ENCODE data around the gene RFPL2.
A peak's percentile ranks its signal among the peaks of the same experiment; 100 is the strongest.
"Not testable (repeated sequence)": the region's sequence is repeated elsewhere in the genome, so short reads cannot be mapped to it uniquely, and the experiment has no call there.

The RFPL2 gene

DNA sequence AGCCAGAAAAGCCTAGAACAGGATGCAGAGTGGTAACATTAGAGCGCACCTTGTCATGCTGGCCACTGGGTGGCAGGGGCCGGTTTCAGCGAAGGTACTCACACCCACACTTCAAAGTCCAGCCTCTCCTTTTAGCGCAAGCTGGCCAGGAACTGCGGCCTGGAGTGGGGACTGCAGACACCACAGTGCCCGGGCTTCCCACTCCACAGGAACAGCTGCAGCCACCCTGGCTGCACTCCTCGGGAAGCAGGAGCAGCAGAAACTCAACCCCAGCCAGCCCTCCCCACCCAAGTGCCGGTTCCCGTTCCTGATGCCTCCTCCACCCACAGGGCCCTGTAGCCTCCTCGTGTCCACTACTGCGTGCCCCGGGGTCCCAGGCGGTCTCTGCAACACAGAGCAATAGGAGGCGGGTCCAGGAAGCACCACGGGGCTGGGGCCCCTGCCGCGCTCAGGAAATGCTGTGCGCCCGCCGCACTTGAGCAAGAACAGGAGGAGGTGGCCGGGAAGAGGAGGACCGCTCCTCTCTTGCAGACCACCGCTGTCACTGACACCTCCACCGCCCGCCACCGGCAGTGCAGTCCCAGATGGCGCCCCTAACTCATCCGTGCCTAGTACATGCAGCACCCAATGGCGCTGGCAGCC is 2.2 kb downstream of the RFPL2 start:
- H3K4me3 ChIP-seq (ENCODE audit: low read depth in 1 of 2, low read length in 1 of 2): peak overlapping the region; percentile 28 to 32
- TF ChIP-seq, protein P1, sequence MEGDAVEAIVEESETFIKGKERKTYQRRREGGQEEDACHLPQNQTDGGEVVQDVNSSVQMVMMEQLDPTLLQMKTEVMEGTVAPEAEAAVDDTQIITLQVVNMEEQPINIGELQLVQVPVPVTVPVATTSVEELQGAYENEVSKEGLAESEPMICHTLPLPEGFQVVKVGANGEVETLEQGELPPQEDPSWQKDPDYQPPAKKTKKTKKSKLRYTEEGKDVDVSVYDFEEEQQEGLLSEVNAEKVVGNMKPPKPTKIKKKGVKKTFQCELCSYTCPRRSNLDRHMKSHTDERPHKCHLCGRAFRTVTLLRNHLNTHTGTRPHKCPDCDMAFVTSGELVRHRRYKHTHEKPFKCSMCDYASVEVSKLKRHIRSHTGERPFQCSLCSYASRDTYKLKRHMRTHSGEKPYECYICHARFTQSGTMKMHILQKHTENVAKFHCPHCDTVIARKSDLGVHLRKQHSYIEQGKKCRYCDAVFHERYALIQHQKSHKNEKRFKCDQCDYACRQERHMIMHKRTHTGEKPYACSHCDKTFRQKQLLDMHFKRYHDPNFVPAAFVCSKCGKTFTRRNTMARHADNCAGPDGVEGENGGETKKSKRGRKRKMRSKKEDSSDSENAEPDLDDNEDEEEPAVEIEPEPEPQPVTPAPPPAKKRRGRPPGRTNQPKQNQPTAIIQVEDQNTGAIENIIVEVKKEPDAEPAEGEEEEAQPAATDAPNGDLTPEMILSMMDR (IDR thresholded peaks at IDR 0.05): no peak
- H3K9me3 ChIP-seq: no peaks in the 10 kb centered on the region
- no peaks in the 10 kb centered on the region for H3K36me3 ChIP-seq
- H3K4me1 ChIP-seq (ENCODE audit: control insufficient read depth in 1 of 2, insufficient read depth in 1 of 2, low read depth in 1 of 2, low read length in 1 of 2): peaks cover 34 to 38% of the 10 kb centered on the region in 2 experiments
- no peak overlapping the region for H3K27ac ChIP-seq
- peaks cover 45% of the 10 kb centered on the region for H3K27me3 ChIP-seq

DNA sequence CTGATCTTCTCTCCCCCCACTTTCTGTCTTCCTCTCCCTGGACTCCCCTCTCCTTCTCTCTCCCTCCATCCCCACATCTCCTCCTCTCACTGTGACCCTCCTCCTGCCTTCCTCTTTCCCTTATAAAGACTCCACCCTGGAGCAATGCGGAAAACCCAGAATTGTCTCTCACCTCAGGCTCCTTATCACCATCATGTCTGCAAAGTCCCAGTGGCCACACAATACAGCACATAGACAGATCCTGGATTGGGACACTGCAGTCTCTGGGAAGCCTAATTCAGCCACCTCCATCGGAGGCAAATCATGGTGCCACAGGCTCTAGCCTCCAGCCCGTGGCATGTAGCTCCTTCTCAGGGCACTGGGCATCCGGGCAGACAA is 2.7 kb downstream of the RFPL2 start:
- H3K9me3 ChIP-seq: no peaks in the 10 kb centered on the region
- no peaks in the 10 kb centered on the region for H3K36me3 ChIP-seq
- no peak overlapping the region for H3K4me3 ChIP-seq (ENCODE audit: low read depth in 1 of 2, low read length in 1 of 2)
- H3K4me1 ChIP-seq (ENCODE audit: control insufficient read depth in 1 of 2, insufficient read depth in 1 of 2, low read depth in 1 of 2, low read length in 1 of 2): peaks cover 34 to 38% of the 10 kb centered on the region in 2 experiments
- TF ChIP-seq, protein P1 (IDR thresholded peaks at IDR 0.05): no peak
- peaks cover 51% of the 10 kb centered on the region for H3K27me3 ChIP-seq
- H3K27ac ChIP-seq: no peak overlapping the region

DNA sequence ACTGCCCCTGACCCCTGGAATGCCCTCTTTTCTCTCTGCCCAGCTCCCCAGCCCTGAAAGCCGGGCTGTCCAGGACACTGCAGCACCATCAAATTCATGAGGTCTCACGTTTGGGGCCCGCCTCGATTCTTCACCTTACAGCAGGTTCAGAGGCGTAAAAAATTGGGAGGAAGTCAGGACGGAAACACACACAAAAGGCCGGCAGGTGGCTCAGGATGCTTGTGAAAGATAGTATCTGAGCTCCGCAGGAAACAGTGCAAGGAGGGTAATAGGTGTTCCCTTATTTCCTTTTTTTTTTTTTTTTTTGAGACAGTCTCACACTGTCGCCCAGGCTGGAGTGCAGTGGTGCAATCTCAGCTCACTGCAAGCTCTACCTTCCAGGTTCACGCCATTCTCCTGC is 4.1 kb downstream of the RFPL2 start:
- TF ChIP-seq, protein P1 (IDR thresholded peaks at IDR 0.05): no peak
- Histone ChIP-seq H3K36me3 (no peaks in the 10 kb centered on the region), H3K4me3 (ENCODE audit: low read depth in 1 of 2, low read length in 1 of 2) (no peak overlapping the region), H3K27me3 (peaks cover 62% of the 10 kb centered on the region), H3K4me1 (ENCODE audit: control insufficient read depth in 1 of 2, insufficient read depth in 1 of 2, low read depth in 1 of 2, low read length in 1 of 2) (peaks cover 34 to 38% of the 10 kb centered on the region in 2 experiments), H3K9me3 (no peaks in the 10 kb centered on the region), H3K27ac (peak overlapping the region; percentile 50)

DNA sequence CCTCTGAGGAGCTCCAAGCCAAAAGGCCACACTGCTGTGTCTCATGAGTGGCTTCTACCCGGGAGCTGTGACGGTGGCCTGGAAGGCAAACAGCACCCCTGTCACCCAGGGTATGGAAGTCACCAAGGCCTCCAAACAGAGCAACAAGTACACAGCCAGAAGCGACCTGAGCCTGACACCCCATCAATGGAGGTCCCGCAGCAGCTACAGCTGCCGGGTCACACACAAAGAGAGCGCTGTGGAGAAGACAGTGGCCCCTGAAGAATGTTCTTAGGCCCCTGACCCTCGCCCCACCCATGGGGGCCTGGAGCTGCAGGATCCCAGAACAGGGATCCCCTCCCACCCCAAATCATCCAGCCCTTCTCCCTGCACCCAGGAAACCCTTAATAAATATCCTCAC is 4.9 kb downstream of the RFPL2 start:
- Histone ChIP-seq H3K4me3 (ENCODE audit: low read depth in 1 of 2, low read length in 1 of 2) (no peak overlapping the region), H3K36me3 (no peaks in the 10 kb centered on the region), H3K4me1 (ENCODE audit: control insufficient read depth in 1 of 2, insufficient read depth in 1 of 2, low read depth in 1 of 2, low read length in 1 of 2) (peaks cover 34 to 38% of the 10 kb centered on the region in 2 experiments), H3K27ac (no peak overlapping the region), H3K27me3 (peaks cover 62% of the 10 kb centered on the region), H3K9me3 (no peaks in the 10 kb centered on the region)
- TF ChIP-seq, protein P1 (IDR thresholded peaks at IDR 0.05): no peak

DNA sequence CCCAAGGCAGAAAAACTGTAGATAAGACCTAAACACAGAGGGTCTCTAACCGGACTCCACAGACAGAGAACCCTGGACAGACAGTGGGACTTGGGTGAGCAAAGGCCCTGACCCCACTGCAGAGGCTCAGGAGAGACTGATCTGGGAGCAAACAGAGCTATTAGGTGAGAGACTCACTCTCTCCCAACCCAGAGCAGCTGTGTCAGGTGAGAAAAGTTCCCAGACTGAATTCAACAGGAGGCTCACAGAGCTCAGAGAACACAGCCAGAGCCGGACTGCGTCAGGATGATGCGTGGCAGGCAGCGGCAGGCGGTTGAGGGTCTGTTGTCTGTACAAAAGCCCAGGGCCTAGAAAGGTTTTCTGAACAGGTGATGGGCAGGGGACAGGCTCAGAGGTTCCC is 5.5 kb downstream of the RFPL2 start:
- Histone ChIP-seq H3K4me1 (ENCODE audit: control insufficient read depth in 1 of 2, insufficient read depth in 1 of 2, low read depth in 1 of 2, low read length in 1 of 2) (peaks cover 34 to 37% of the 10 kb centered on the region in 2 experiments), H3K27ac (no peak overlapping the region), H3K27me3 (peaks cover 61% of the 10 kb centered on the region), H3K36me3 (no peaks in the 10 kb centered on the region), H3K9me3 (no peaks in the 10 kb centered on the region), H3K4me3 (ENCODE audit: low read depth in 1 of 2, low read length in 1 of 2) (no peak overlapping the region)
- TF ChIP-seq, protein P1 (IDR thresholded peaks at IDR 0.05): no peak

DNA sequence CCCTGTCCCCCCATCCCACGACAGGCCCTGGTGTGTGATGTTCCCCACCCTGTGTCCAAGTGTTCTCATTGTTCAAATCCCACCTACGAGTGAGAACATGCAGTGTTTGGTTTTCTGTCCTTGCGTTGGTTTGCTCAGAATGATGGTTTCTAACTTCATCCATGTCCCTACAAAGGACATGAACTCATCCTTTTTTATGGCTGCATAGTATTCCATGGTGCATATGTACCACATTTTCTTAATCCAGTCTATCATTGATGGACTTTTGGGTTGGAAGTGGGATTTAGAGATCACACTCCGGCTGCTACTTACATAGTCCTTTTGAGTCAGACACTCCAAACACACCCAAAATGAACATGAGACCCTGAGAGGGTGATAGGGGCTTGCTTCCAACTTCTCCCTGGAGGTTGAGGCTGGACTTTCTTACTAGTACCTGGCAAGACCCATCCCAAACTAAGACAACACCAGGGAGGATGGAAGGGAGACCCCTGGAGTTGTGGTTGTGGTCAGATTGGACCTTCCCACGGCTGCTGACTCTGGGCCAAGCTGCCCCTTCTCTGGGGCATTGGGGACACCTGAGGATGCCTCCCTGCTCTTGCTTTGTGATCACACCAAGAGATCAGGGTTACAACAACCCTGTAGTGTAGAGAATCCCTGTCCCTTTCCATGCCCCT is 7.2 kb downstream of the RFPL2 start:
- Histone ChIP-seq H3K4me1 (ENCODE audit: control insufficient read depth in 1 of 2, insufficient read depth in 1 of 2, low read depth in 1 of 2, low read length in 1 of 2) (peaks cover 25 to 28% of the 10 kb centered on the region in 2 experiments), H3K27me3 (peaks cover 53% of the 10 kb centered on the region)
- not testable (repeated sequence) for H3K27ac ChIP-seq; H3K4me3 ChIP-seq (ENCODE audit: low read depth in 1 of 2, low read length in 1 of 2); H3K9me3 ChIP-seq; H3K36me3 ChIP-seq

DNA sequence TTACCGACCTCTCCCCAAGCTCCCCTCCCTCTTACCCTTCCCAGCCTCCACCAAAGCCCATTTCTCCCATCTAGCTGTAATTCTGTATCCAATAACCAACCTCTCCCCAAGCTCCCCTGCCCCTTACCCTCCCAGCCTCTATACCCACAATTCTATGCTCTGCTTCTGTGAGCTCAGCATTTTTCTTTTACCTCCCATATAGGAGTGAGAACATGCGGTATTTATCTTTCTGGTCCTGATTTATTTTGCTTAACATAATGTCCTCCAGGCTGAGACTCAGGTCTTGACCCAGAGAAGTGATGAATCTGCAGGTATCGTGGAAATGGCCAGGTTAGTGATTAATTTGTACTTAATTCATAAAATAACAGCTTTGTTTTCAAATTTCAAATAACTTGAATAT is 9.0 kb downstream of the RFPL2 start:
- H3K4me1 ChIP-seq (ENCODE audit: control insufficient read depth in 1 of 2, insufficient read depth in 1 of 2, low read depth in 1 of 2, low read length in 1 of 2); H3K27ac ChIP-seq; H3K9me3 ChIP-seq: not testable (repeated sequence)

DNA sequence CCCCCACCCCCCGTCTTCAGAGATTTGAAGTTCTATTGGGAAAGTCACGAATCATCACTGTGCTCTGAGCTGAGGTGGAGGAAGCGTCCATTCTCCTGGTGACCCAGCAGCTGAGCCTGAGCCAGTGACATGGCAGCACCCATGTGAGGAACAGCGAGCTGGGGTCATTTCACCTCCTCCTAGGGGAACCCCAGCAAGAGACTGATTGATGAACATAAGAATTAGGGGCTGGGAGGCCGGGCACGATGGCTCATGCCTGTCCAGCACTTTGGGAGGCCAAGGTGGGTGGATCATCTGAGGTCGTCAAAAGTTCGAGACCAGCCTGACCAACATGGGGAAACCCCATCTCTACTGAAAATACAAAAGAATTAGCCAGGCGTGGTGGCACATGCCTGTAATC is 11.5 kb downstream of the RFPL2 start:
- not testable (repeated sequence) for H3K9me3 ChIP-seq; H3K36me3 ChIP-seq; H3K4me1 ChIP-seq (ENCODE audit: control insufficient read depth in 1 of 2, insufficient read depth in 1 of 2, low read depth in 1 of 2, low read length in 1 of 2); H3K27ac ChIP-seq; H3K4me3 ChIP-seq (ENCODE audit: low read depth in 1 of 2, low read length in 1 of 2)
- peaks cover 78% of the 10 kb centered on the region for H3K27me3 ChIP-seq

More for the DNA sequence above, 9.0 kb downstream of the RFPL2 start:
- H3K4me3 ChIP-seq (ENCODE audit: low read depth in 1 of 2, low read length in 1 of 2); H3K36me3 ChIP-seq: not testable (repeated sequence)
- peaks cover 59% of the 10 kb centered on the region for H3K27me3 ChIP-seq

DNA sequence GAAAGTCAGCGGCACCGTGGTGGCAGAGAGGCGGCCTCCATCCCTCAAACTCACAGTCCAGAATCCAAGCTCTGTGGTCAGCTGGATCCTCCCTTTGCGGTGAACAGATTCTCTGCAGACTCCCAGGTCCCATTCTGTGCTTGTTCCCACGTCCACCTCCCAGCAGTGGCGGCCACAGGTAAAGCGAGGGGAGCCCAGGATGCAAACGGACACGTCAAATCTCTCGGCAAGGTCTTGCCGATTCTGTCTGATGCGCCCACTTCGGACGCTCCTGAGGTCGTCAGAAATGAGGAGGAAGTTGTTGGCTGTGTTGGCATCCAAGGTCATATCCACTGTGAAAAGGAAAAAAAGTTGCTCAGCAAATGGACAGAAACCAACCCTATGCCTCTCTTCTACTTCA is 13.9 kb downstream of the RFPL2 start:
- peaks cover 56% of the 10 kb centered on the region for H3K27me3 ChIP-seq
- H3K9me3 ChIP-seq; H3K4me1 ChIP-seq (ENCODE audit: control insufficient read depth in 1 of 2, insufficient read depth in 1 of 2, low read depth in 1 of 2, low read length in 1 of 2); H3K36me3 ChIP-seq; H3K27ac ChIP-seq; H3K4me3 ChIP-seq (ENCODE audit: low read depth in 1 of 2, low read length in 1 of 2): not testable (repeated sequence)
